ENCODE measurements around the gene PMP22. TPM values are rescaled to one million over a fixed set of nuclear protein-coding genes. Genes with fewer than 3 reads are reported as not detected.

Gene PMP22
- total and polyA plus RNA-seq, 4 experiments from 2014 or later, result 0.53 to 0.76 TPM; not detected in 2

DNA sequence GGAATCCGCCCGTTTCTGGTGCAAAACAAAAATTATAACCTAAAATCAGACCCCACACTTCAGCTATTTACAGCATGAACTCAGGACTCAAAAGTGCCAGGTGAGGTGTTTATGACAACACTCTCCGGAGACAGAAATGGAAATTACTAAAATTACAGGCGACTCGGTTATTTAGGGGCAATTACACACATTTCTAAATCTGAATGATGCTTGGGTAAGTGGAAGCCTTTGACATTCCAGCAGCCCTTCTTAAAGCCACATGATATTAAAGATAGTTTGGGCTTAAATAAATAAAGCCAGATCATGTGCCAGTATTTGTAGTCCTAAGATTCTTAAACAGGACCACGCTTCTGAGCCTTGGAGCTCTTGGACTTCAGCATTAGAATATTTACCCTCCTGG, 36.7 kb upstream of the PMP22 start:
- H3K9me3 Mint-ChIP-seq, result no peaks in the 10 kb centered on the region
- POLR2A ChIA-PET (ENCODE audit: partially characterized antibody), result no interaction called here
- H3K4me1 Mint-ChIP-seq, result no peaks in the 10 kb centered on the region
- CTCF ChIA-PET (ENCODE audit: partially characterized antibody), result no interaction called here
- no peaks in the 10 kb centered on the region for H3K27me3 ChIP-seq (ENCODE audit: insufficient read depth, low read length)
- intact Hi-C loops (cut with micrococcal nuclease), result no loop called here
- no peak overlapping the region for H3K27ac Mint-ChIP-seq
- no peak for DNase-seq
- H3K4me1 ChIP-seq (ENCODE audit: insufficient read depth, low read length), result no peaks in the 10 kb centered on the region
- H3K36me3 ChIP-seq (ENCODE audit: insufficient read depth, low read length), result no peaks in the 10 kb centered on the region
- peaks cover 10 to 11% of the 10 kb centered on the region in 2 donors for H3K27me3 Mint-ChIP-seq
- no peaks in the 10 kb centered on the region for H3K36me3 Mint-ChIP-seq
- no peak overlapping the region for H3K4me3 ChIP-seq (ENCODE audit: low read length in 2 of 2)
- H3K4me3 Mint-ChIP-seq, result no peak overlapping the region
- H3K9me3 ChIP-seq (ENCODE audit: control insufficient read depth in 1 of 2, low read length in 2 of 2), result no peaks in the 10 kb centered on the region
- no peak overlapping the region for H3K27ac ChIP-seq (ENCODE audit: low read depth, low read length)

DNA sequence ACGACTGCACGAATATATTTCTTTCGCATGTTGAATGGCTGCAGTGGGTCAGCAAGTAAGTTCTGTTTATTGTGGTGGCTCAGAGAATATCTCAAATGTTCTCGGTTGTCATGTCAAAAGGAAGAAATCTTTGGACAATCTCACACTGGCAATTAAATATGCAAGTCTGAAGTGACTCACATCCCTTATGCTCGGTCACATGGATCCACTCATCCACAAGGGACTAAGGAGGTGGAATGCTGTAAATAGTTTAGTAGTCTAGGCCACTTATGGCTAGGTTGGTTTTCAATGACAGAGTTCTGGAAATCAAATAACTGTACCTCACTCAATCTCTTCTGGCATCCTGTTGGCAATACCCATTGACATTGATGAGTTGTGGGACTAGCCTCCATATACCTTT, 33.0 kb upstream of the PMP22 start:
- H3K4me1 ChIP-seq (ENCODE audit: insufficient read depth, low read length), result no peaks in the 10 kb centered on the region
- H3K36me3 ChIP-seq (ENCODE audit: insufficient read depth, low read length), result no peaks in the 10 kb centered on the region
- H3K27me3 ChIP-seq (ENCODE audit: insufficient read depth, low read length), result no peaks in the 10 kb centered on the region
- intact Hi-C loops (cut with micrococcal nuclease), result no loop called here
- no peak overlapping the region for H3K27ac ChIP-seq (ENCODE audit: low read depth, low read length)
- Mint-ChIP-seq H3K36me3 (no peaks in the 10 kb centered on the region), H3K27ac (no peak overlapping the region), H3K9me3 (no peaks in the 10 kb centered on the region), H3K4me3 (no peak overlapping the region), H3K4me1 (no peaks in the 10 kb centered on the region), H3K27me3 (peaks cover 15 to 17% of the 10 kb centered on the region in 2 donors)
- no peaks in the 10 kb centered on the region for H3K9me3 ChIP-seq (ENCODE audit: control insufficient read depth in 1 of 2, low read length in 2 of 2)
- H3K4me3 ChIP-seq (ENCODE audit: low read length in 2 of 2), result no peak overlapping the region
- ChIA-PET POLR2A (ENCODE audit: partially characterized antibody) (no interaction called here), CTCF (ENCODE audit: partially characterized antibody) (no interaction called here)
- DNase-seq, result no peak

DNA sequence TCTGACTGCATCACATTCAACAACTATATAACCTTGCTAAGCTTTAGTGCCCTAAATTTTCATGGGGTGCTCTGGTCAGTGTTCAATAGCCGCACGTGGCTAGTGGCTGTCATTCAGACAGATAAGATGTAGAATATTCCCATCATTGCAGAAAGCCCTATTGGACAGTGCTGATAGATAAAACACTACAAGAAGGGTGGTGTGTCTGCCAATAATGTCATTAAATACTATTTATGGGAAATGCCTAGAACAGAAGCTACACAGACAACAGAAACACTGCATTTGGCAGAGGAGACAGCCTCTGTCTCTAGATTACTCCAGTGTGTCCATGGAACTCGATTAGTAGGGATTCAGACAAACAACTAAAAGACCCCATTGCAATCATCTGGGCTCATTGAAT, 28.4 kb upstream of the PMP22 start:
- ChIA-PET CTCF (ENCODE audit: partially characterized antibody) (no interaction called here), POLR2A (ENCODE audit: partially characterized antibody) (no interaction called here)
- Histone ChIP-seq H3K27me3 (ENCODE audit: insufficient read depth, low read length) (no peaks in the 10 kb centered on the region), H3K9me3 (ENCODE audit: control insufficient read depth in 1 of 2, low read length in 2 of 2) (no peaks in the 10 kb centered on the region), H3K4me3 (ENCODE audit: low read length in 2 of 2) (no peak overlapping the region), H3K27ac (ENCODE audit: low read depth, low read length) (no peak overlapping the region), H3K36me3 (ENCODE audit: insufficient read depth, low read length) (no peaks in the 10 kb centered on the region), H3K4me1 (ENCODE audit: insufficient read depth, low read length) (no peaks in the 10 kb centered on the region)
- Mint-ChIP-seq H3K4me1 (no peaks in the 10 kb centered on the region), H3K27ac (no peak overlapping the region), H3K9me3 (no peaks in the 10 kb centered on the region), H3K27me3 (peaks cover 12 to 20% of the 10 kb centered on the region in 2 donors), H3K4me3 (no peak overlapping the region), H3K36me3 (no peaks in the 10 kb centered on the region)
- intact Hi-C loops (cut with micrococcal nuclease), result no loop called here
- no peak for DNase-seq

DNA sequence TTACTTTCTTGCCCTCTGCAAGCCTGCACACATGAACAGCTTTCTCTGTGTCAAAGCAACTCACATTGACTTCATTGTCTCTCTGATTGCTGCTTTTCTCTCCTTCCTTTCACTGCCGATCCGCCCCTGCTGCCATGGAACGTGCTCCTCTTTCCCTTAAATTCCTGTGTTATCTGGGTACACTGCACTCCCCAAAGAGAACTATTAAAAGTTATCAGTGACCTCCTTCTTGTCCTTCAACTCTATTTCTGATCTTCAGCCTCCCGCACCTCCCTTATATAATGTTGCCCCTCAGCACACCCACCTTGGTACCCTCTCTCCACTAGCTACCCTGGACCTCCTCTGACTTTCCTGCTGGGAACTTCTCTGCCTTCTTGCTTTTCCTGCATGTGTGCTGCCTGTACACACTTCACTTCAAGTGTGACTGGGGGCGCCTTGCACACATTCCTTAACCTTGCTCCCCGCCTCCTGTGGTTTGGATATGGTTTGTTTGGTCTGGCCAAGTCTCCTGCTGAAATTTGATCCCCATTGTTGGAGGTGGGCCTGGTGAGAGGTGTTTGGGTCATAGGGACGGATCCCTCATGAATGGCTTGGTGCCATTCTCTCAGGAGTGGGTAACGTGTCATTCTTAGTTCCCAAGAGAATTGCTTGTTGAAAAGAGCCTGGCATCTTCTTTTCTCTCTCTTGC, 26.7 kb upstream of the PMP22 start:
- DNase-seq, result no peak
- CTCF ChIA-PET (ENCODE audit: partially characterized antibody), result no interaction called here
- H3K36me3 ChIP-seq (ENCODE audit: insufficient read depth, low read length), result no peaks in the 10 kb centered on the region
- no peaks in the 10 kb centered on the region for H3K4me1 ChIP-seq (ENCODE audit: insufficient read depth, low read length)
- no peak overlapping the region for H3K27ac Mint-ChIP-seq
- POLR2A ChIA-PET (ENCODE audit: partially characterized antibody), result no interaction called here
- H3K4me1 Mint-ChIP-seq, result no peaks in the 10 kb centered on the region
- H3K4me3 Mint-ChIP-seq, result no peak overlapping the region
- H3K27me3 ChIP-seq (ENCODE audit: insufficient read depth, low read length), result no peaks in the 10 kb centered on the region
- no peak overlapping the region for H3K4me3 ChIP-seq (ENCODE audit: low read length in 2 of 2)
- H3K9me3 ChIP-seq (ENCODE audit: control insufficient read depth in 1 of 2, low read length in 2 of 2), result no peaks in the 10 kb centered on the region
- no peak overlapping the region for H3K27ac ChIP-seq (ENCODE audit: low read depth, low read length)
- H3K27me3 Mint-ChIP-seq, result peaks cover 24 to 32% of the 10 kb centered on the region in 2 donors
- intact Hi-C loops (cut with micrococcal nuclease), result no loop called here
- H3K36me3 Mint-ChIP-seq, result no peaks in the 10 kb centered on the region
- H3K9me3 Mint-ChIP-seq, result no peaks in the 10 kb centered on the region

DNA sequence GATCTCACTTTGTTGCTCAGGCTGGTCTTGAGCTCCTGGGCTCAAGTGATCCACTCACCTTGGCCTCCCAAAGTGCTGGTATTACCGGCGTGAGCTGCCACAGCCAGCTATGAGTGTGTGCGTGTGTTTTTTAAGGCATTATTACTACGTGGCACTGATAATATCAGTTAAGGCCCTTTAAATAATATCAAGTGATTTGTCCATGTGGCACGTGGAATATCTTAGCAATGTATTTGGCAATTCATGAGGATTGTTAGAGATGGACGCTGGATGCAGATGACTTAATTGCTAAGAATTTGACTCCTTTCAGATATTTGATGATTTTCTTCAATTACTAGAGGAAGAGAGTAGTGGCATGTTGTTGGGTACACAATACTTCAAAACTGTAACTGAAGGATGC, 25.5 kb upstream of the PMP22 start:
- no peak for DNase-seq
- Histone ChIP-seq H3K36me3 (ENCODE audit: insufficient read depth, low read length) (no peaks in the 10 kb centered on the region), H3K27me3 (ENCODE audit: insufficient read depth, low read length) (no peaks in the 10 kb centered on the region), H3K27ac (ENCODE audit: low read depth, low read length) (no peak overlapping the region), H3K4me3 (ENCODE audit: low read length in 2 of 2) (no peak overlapping the region), H3K4me1 (ENCODE audit: insufficient read depth, low read length) (no peaks in the 10 kb centered on the region), H3K9me3 (ENCODE audit: control insufficient read depth in 1 of 2, low read length in 2 of 2) (no peaks in the 10 kb centered on the region)
- Mint-ChIP-seq H3K36me3 (no peaks in the 10 kb centered on the region), H3K27me3 (peaks cover 24 to 34% of the 10 kb centered on the region in 2 donors), H3K9me3 (no peaks in the 10 kb centered on the region), H3K4me3 (no peak overlapping the region), H3K27ac (no peak overlapping the region), H3K4me1 (no peaks in the 10 kb centered on the region)
- intact Hi-C loops (cut with micrococcal nuclease), result no loop called here
- POLR2A ChIA-PET (ENCODE audit: partially characterized antibody), result no interaction called here
- CTCF ChIA-PET (ENCODE audit: partially characterized antibody), result no interaction called here

DNA sequence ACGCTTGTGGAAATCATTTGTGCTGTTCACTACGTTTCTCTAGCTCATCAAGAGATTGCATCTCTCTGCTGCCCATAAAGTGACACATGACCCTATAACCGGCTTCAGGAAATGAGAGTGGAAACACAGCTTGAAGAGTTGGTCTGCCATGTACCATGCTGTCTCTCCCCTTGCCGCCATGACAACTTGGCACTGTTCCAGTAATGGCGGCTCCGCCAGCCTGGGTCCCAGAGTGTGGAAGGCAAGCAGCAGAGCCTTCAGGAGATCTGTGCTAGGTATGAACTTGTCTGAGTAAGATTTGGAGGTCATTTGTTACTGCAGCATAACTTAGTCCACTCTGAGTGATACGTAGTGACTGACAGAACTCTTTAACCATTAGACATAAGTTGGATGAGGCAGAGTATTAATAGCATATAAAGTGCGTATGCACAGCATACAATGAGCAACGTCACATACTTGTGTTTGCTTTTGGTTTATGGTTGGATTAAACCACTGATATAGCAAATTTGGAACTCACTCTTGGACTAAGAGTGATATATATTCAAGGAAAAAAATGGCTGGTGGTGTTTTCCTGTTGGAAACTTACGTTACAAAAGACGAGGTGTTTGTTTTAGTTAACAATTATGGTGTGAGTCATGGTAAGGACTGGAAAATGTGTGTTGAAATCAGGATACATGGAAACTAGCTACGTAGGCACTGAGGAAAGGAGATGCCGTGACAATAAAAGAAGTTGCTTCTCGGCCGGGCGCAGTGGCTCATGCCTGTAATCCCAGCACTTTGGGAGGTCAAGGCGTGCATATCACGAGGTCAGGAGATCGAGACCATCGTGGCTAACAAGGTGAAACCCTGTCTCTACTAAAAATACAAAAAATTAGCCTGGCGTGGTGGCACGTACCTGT, 24.4 kb upstream of the PMP22 start:
- H3K4me3 Mint-ChIP-seq, result no peak overlapping the region

DNA sequence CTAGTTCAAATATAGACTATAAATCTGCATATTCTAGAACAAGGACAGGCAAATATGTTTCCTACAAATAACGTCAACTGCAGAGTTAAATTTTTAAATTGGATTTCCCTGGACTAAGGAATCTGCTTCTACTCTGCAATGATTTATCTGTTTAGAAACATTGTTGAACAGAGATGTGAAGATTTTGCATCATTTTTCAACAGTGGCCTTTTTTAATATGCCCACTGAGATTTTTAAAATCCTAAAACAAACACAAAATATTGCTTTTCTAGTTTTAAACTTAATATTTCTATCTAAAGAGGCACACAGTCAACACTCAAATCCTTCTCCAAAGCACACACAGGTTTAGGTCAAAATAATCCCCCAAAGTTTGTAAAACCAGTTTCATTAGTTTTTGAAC, 23.7 kb upstream of the PMP22 start:
- Mint-ChIP-seq H3K27ac (no peak overlapping the region), H3K4me1 (no peaks in the 10 kb centered on the region), H3K4me3 (no peak overlapping the region), H3K27me3 (peaks cover 24 to 38% of the 10 kb centered on the region in 2 donors), H3K36me3 (no peaks in the 10 kb centered on the region), H3K9me3 (no peaks in the 10 kb centered on the region)
- DNase-seq, result no peak
- Histone ChIP-seq H3K4me1 (ENCODE audit: insufficient read depth, low read length) (no peaks in the 10 kb centered on the region), H3K36me3 (ENCODE audit: insufficient read depth, low read length) (no peaks in the 10 kb centered on the region), H3K9me3 (ENCODE audit: control insufficient read depth in 1 of 2, low read length in 2 of 2) (no peaks in the 10 kb centered on the region), H3K4me3 (ENCODE audit: low read length in 2 of 2) (no peak overlapping the region), H3K27me3 (ENCODE audit: insufficient read depth, low read length) (no peaks in the 10 kb centered on the region), H3K27ac (ENCODE audit: low read depth, low read length) (no peak overlapping the region)
- POLR2A ChIA-PET (ENCODE audit: partially characterized antibody), result no interaction called here
- intact Hi-C loops (cut with micrococcal nuclease), result no loop called here
- CTCF ChIA-PET (ENCODE audit: partially characterized antibody), result no interaction called here

More for the DNA sequence above, 24.4 kb upstream of the PMP22 start:
- Histone ChIP-seq H3K4me3 (ENCODE audit: low read length in 2 of 2) (no peak overlapping the region), H3K36me3 (ENCODE audit: insufficient read depth, low read length) (no peaks in the 10 kb centered on the region), H3K27me3 (ENCODE audit: insufficient read depth, low read length) (no peaks in the 10 kb centered on the region), H3K27ac (ENCODE audit: low read depth, low read length) (no peak overlapping the region), H3K4me1 (ENCODE audit: insufficient read depth, low read length) (no peaks in the 10 kb centered on the region), H3K9me3 (ENCODE audit: control insufficient read depth in 1 of 2, low read length in 2 of 2) (no peaks in the 10 kb centered on the region)
- Mint-ChIP-seq H3K4me1 (no peaks in the 10 kb centered on the region), H3K27ac (no peak overlapping the region), H3K27me3 (peaks cover 24 to 37% of the 10 kb centered on the region in 2 donors), H3K36me3 (no peaks in the 10 kb centered on the region), H3K9me3 (no peaks in the 10 kb centered on the region)
- ChIA-PET CTCF (ENCODE audit: partially characterized antibody) (no interaction called here), POLR2A (ENCODE audit: partially characterized antibody) (no interaction called here)
- DNase-seq, result no peak
- intact Hi-C loops (cut with micrococcal nuclease), result no loop called here

Measured in CD4-positive, alpha-beta memory T cell (primary cell).